ENCODE data around the gene TSC22D2.
A peak's percentile ranks its signal among the peaks of the same experiment; 100 is the strongest.

Gene TSC22D2

GRCh38 chr3:150408221-150409124, at the start of gene TSC22D2:
Gene TSC22D2 (plus strand): TSS chr3:150408298. CDS start chr3:150409351, 1,053 bp downstream.
- peak; percentile 96 for DNase-seq

GRCh38 chr3:150359381-150359780, 48.7 kb upstream of the TSC22D2 start:
- DNase-seq = no peak

- DNase-seq = no peak
These were observed 47.1 kb upstream of the TSC22D2 start for GRCh38 chr3:150360966-150361365.

GRCh38 chr3:150362515-150363302, 45.4 kb upstream of the TSC22D2 start:
- DNase-seq = no peak

- DNase-seq = no peak
These were observed 44.7 kb upstream of the TSC22D2 start for GRCh38 chr3:150363420-150363819.

- no peak for DNase-seq
These were observed 42.9 kb upstream of the TSC22D2 start for GRCh38 chr3:150365132-150365604.

GRCh38 chr3:150367757-150368156, 40.3 kb upstream of the TSC22D2 start:
- no peak for DNase-seq

- peak; percentile 13 for DNase-seq
These were observed 37.9 kb upstream of the TSC22D2 start for GRCh38 chr3:150370122-150370602.

- DNase-seq = no peak
These were observed 37.1 kb upstream of the TSC22D2 start for GRCh38 chr3:150370999-150371398.

GRCh38 chr3:150371741-150372254, 36.3 kb upstream of the TSC22D2 start:
- DNase-seq = no peak

GRCh38 chr3:150372320-150372719, 35.8 kb upstream of the TSC22D2 start:
- no peak for DNase-seq

- DNase-seq = peak; percentile 54
These were observed 35.4 kb upstream of the TSC22D2 start for GRCh38 chr3:150372722-150373121.

- DNase-seq = no peak
These were observed 34.7 kb upstream of the TSC22D2 start for GRCh38 chr3:150373234-150373875.

- no peak for DNase-seq
These were observed 33.1 kb upstream of the TSC22D2 start for GRCh38 chr3:150374975-150375374.

GRCh38 chr3:150376001-150376848, 31.9 kb upstream of the TSC22D2 start:
- DNase-seq = no peak

- DNase-seq = no peak
These were observed 30.3 kb upstream of the TSC22D2 start for GRCh38 chr3:150377601-150378300.

GRCh38 chr3:150378301-150378748, 29.8 kb upstream of the TSC22D2 start:
- DNase-seq = no peak

- DNase-seq = no peak
These were observed 28.6 kb upstream of the TSC22D2 start for GRCh38 chr3:150379469-150379868.

GRCh38 chr3:150384296-150385212, 23.5 kb upstream of the TSC22D2 start:
- DNase-seq = no peak

Measured in NCI-H82 (cell line).